Measurements from ENCODE around the gene SERPINF2. TPM values are rescaled to one million over a fixed set of nuclear protein-coding genes. Genes with fewer than 3 reads are reported as not detected.

SERPINF2 gene
- total RNA-seq, 1 experiment from 2014 or later, result 0.68 TPM

GRCh38 chr17:1765576-1765975, 22.9 kb downstream of the SERPINF2 start:
- H2BK12ac ChIP-seq (ENCODE audit: insufficient read length, low read depth, low read length), result no peak overlapping the region
- no peaks in the 10 kb centered on the region for H4K20me1 ChIP-seq (ENCODE audit: control insufficient read depth, insufficient read depth, insufficient read length)
- no peak overlapping the region for H2BK5ac ChIP-seq (ENCODE audit: insufficient read length, low read length)
- H3K9ac ChIP-seq (ENCODE audit: extremely low read depth, insufficient read length, low read length), result no peak overlapping the region
- H3K23me2 ChIP-seq (ENCODE audit: insufficient read length, low read depth, low read length, poor library complexity, severe bottlenecking), result peaks cover 5% of the 10 kb centered on the region
- H2BK15ac ChIP-seq (ENCODE audit: low read depth, low read length), result no peak overlapping the region
- H3K27me3 ChIP-seq (ENCODE audit: insufficient read depth, low read length), result no peaks in the 10 kb centered on the region
- H3K79me2 ChIP-seq (ENCODE audit: insufficient read depth, low read length), result no peaks in the 10 kb centered on the region
- no peak for DNase-seq
- WGBS (ENCODE audit: extremely low coverage, insufficient read length, low lambda C conversion rate), result no CpG with 5 or more reads among the region's 3 CpGs
- H3T11ph ChIP-seq (ENCODE audit: low read length), result no peak overlapping the region
- H3K4me1 ChIP-seq (ENCODE audit: insufficient read depth, low read length), result peaks cover 6% of the 10 kb centered on the region; the same call in 1 of the 2 replicates
- no peak overlapping the region for H3K4ac ChIP-seq (ENCODE audit: low read depth, low read length)
- TF ChIP-seq CTCF (conservative IDR thresholded peaks at IDR 0.05), result no peak
- H3K79me1 ChIP-seq (ENCODE audit: insufficient read depth, low read depth, low read length, poor library complexity, severe bottlenecking), result no peaks in the 10 kb centered on the region
- H2AFZ ChIP-seq (ENCODE audit: low read length), result no peak overlapping the region
- H3K18ac ChIP-seq (ENCODE audit: insufficient read length, low read depth, low read length), result no peak overlapping the region
- Mint-ChIP-seq H3K9me3 (no peaks in the 10 kb centered on the region), H3K4me1 (peaks cover 36 to 39% of the 10 kb centered on the region in 2 experiments), H3K36me3 (ENCODE audit: insufficient read depth in 1 of 3, low read depth in 3 of 3) (peaks cover 0 to 5% (median 2%) of the 10 kb centered on the region in 3 experiments; a peak in 5 of 7 replicates), H3K4me3 (no peak overlapping the region), H3K27me3 (ENCODE audit: low read depth) (peaks cover 2% of the 10 kb centered on the region; the same call in 1 of the 2 replicates), H3K27ac (no peak overlapping the region; a peak in 1 of 7 replicates)
- H3K14ac ChIP-seq (ENCODE audit: insufficient read depth, low read length), result no peak overlapping the region
- no peak overlapping the region for H3K4me2 ChIP-seq (ENCODE audit: insufficient read depth, insufficient read length, low read length)
- H3K9me3 ChIP-seq (ENCODE audit: control insufficient read depth, low read depth, low read length), result no peaks in the 10 kb centered on the region
- H2BK20ac ChIP-seq (ENCODE audit: low read depth, low read length, poor library complexity, severe bottlenecking), result no peak overlapping the region
- no peak overlapping the region for H2AK5ac ChIP-seq (ENCODE audit: insufficient read length, low read length)
- H4K8ac ChIP-seq (replicated peaks; ENCODE audit: insufficient read length, low read depth, low read length), result no peak overlapping the region
- no peak overlapping the region for H4K5ac ChIP-seq (ENCODE audit: insufficient read length, low read depth, low read length)
- no peak overlapping the region for H2BK120ac ChIP-seq (ENCODE audit: low read depth, low read length, poor library complexity, severe bottlenecking)
- no peak overlapping the region for H3K23ac ChIP-seq (ENCODE audit: insufficient read length, low read depth, low read length)
- H3K27ac ChIP-seq (ENCODE audit: insufficient read length, low read depth, low read length), result no peak overlapping the region
- H3K56ac ChIP-seq (ENCODE audit: insufficient read length, low read depth, low read length), result no peak overlapping the region
- no peak overlapping the region for H4K91ac ChIP-seq (ENCODE audit: insufficient read length, low read depth, low read length)
